ENCODE data around the gene APEX1.

DNA sequence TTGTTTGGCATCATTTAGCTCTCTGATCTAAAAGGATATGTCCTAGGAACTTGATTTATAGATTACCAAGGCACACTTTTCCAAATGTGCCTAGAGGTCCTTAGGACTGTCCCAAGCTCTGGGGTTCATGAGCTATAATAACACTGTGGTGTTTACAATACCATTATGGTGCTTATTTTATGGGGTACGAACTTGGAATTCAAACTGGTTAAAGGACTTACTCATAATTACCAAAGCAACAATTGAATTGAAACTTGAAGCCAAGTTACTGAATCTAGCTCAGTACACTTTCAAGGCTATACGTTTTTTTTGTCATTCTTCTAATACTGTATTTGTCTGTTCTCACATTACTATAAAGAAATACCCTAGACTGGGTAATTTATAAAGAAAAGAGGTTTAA lies 32.1 kb upstream of the APEX1 start:
- TF ChIP-seq, protein P1, sequence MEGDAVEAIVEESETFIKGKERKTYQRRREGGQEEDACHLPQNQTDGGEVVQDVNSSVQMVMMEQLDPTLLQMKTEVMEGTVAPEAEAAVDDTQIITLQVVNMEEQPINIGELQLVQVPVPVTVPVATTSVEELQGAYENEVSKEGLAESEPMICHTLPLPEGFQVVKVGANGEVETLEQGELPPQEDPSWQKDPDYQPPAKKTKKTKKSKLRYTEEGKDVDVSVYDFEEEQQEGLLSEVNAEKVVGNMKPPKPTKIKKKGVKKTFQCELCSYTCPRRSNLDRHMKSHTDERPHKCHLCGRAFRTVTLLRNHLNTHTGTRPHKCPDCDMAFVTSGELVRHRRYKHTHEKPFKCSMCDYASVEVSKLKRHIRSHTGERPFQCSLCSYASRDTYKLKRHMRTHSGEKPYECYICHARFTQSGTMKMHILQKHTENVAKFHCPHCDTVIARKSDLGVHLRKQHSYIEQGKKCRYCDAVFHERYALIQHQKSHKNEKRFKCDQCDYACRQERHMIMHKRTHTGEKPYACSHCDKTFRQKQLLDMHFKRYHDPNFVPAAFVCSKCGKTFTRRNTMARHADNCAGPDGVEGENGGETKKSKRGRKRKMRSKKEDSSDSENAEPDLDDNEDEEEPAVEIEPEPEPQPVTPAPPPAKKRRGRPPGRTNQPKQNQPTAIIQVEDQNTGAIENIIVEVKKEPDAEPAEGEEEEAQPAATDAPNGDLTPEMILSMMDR (IDR thresholded peaks at IDR 0.05): no peak
- no peak for TF ChIP-seq POLR2A (IDR thresholded peaks at IDR 0.05)
